M059J (cell line): ENCODE data around the gene CBX8. TPM values are rescaled to one million over a fixed set of nuclear protein-coding genes. Genes with fewer than 3 reads are reported as not detected.
"Not testable (repeated sequence)": the region's sequence is repeated elsewhere in the genome, so short reads cannot be mapped to it uniquely, and the experiment has no call there.

Experiments
- DNase-seq: peaks from one replicate; pipeline ENCODE4 v3.0.0-alpha.2; 2012; ENCODE audit warnings: low read depth
- total RNA-seq: library from RNA; depleted of rRNA; stranded (reverse); fragments of >200 nt; shearing (Covaris generic); gene quantifications from 2 replicates; pipeline ENCODE4 v1.2.3, GENCODE V29; 2014

CBX8 gene
- total RNA-seq, 1 experiment from 2014 or later, result 7.3 TPM

DNA sequence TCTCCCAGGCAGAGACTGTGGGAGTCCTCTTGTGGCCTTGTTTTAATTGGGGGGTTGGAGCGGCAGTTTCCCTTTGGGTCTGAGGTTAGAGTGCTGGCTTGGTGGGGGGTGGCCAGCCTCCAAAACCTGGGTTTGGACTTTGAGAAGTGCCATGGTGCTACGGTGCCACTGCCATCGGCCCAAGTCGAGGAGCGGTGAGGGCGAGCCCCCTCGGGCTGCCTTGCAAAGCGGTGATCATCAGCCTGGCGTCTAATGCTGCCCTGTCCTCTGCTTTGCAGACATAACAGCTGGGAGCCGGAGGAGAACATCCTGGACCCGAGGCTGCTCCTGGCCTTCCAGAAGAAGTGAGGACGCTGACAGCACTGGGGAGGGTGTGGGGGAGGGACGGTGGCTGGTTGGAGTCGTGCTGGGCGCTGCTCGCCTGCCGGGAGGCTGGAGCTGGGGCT, 17.8 kb downstream of the CBX8 start:
- no peak for DNase-seq

DNA sequence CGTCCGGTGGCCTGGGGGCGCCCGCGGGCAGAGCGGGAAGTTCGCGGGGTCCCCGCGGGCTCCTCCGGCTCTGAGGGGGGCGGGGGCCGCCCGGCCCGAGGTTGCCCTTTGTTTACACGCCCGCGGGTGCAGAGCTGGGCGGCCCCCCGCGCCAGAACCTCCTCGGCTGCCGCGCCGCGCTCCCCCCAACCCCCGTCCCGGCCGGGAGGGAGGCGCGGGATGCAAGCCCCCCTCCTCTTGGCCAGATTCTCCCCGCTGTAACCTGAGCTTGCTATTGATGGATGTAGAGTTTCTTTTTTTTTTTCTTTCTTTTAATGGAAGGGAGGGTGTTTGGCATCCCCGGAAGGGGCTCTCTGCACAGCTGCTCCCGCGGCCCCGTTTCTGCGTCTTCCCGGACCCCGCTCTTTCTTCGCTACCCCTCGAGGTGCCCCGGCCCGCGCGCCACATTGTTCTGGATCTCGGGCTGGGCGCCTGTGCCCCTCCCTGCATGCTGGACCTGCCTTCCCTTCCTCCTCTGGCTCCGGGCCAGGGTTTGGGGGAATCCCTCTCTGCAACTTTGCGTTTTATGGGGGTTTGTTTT, 18.3 kb downstream of the CBX8 start:
- no peak for DNase-seq

DNA sequence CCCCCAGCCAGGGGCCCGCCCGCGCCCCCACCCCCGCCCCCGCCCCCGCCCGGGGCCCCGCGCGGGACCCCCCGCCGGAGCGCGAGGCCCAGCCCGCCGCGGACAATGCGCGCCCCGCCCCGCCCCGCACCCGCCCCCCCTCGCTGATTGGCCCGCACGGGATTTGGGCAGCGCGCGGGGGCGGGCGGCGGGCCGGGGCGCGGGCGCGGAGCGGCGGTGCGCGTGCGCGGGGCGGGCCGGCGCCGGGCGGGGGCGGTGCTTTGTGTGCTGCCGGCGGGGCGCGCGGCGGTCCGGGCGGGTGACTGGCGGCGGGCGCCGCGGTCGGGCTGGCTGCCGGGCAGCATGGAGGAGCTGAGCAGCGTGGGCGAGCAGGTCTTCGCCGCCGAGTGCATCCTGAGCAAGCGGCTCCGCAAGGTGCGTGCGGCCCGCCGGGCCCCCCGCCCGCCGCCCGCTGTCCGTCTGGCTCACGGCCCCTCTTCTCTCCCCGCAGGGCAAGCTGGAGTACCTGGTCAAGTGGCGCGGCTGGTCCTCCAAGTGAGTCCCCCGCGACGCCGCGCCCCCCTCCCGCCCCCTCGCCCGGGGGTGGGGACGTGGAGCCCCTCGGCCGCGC, 18.9 kb downstream of the CBX8 start, which contains the start of gene CBX2:
Gene CBX2 (plus strand): TSS at position 255 of the 610 bp plus-strand sequence. CDS start 88 bp downstream, at position 343.
- DNase-seq, result peak; percentile 58

DNA sequence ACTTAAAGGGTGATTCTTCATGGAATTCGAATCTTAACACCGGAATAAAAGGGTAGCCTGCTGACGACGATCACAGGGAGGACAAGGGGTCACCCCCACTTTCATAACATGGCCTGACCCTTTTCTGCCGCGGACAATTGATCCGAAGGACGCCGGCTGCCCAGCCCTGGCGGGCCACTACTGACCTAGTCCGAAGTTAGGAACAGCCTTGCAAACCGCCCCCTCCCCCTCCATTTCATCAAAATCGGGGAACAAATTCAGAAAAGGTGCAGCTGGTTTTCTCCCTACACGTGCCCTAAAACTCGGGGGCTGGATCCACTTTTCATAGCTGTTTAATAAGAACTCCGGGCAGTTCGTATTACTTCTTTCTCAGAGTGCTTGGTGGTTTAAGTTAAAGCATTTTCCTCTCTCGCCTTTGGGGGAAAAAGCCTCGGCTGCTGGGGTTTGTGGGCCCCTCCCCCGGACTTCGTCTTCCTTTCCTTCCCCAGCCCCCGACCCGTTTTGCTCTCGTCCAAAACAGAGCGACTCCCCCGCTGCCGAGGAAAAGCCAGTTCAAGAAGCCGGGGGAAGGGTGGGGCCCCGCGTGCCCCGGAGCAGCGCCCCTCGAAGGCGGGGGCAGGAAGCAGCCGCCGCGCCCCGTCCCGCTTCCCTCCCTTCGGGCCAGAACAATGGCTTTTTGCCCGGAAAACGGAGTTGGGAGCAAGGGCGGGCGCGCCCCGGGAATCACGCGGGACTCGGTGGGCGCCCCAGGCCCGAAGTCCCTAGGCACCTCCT, 19.6 kb downstream of the CBX8 start:
- peak; percentile 62 for DNase-seq

DNA sequence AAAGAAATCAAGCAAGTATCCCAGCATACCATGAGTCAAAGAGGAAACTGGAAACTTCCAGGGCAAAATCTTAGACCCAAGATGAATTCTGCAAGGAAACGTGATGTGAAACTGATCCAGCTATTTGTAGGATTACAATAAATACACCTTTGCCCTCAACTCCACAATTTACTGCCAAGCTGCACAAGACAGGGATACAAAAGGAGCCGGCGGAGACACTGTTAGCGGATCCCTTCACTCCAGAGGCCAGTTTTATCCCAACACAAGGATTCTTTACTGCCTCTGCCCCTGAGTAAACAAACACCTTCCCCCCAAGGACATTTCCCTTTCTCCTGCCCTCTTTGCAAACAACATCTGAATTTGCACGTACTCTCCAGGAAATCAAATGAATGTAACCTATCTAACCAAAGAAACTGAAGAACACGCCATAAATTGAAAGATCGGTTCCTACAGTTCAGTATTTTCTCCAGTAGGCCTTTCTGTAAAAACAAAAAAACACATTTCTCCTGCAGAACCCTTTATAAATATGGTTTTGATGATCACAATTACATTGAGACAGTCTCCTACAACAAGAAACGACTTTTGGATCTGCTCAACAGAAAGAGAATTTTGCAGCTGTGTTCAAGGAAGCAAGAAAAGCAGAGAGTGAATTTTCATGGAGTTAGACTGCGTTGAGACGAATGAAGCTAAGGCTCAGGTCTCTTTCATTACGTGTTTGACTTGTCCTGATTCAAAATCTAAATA, 20.3 kb downstream of the CBX8 start:
- no peak for DNase-seq

DNA sequence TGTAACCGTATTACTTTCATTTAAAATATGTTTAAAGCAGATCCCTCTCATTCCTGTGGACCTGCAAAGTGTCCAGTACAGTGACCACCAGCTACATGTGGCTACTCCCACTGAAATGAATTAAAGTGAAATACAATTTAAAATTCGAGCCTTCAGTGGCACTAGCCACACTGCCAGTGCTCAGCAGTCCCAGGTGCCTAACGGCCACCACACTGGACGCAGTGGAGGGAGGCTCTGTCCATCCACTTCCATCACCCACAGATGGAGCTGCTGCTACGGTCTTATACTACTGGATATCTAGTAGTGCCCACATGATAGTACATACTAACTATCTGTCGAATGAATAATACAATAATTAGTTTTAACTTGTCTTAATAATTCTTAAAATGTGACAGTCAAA, 21.2 kb downstream of the CBX8 start:
- no peak for DNase-seq

DNA sequence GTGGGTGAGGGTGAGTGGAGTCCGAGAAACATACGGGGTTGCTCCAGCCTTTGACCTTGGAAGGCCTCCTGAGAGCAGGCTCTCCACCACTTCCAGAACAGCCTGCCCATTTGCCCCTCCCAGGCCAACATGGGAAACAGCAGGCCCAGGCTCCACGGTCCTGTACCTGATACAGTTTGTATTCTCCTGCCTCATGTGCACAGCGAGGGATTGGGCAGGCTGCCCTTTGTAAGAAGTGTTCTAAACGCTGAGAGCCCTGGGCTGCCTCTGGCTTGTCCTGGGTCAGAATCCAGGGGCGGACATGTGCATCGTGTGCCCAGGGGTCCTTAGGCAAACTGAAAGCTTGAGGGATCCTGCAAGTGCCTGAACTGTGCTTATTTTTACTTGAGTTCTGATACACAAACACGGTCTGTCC, 22.3 kb downstream of the CBX8 start:
- no peak for DNase-seq

DNA sequence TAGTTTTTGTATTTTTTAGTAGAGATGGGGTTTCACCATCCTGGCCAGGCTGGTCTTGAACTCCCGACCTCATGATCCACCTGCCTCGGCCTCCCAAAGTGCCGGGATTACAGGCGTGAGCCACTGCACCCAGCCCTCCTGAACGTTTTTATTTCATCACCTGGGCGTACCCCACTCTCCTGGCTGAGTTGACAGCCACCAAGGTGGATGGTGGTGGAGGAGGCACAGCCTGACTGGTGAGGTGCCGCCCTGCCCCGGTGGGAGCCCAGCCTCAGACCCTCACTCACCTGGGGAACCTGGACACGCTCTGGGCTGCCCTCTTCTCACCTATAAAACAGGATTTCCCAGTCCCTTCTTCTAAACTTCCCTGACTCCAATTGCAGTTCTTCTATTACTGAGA, 24.2 kb downstream of the CBX8 start:
- DNase-seq, result not testable (repeated sequence)

DNA sequence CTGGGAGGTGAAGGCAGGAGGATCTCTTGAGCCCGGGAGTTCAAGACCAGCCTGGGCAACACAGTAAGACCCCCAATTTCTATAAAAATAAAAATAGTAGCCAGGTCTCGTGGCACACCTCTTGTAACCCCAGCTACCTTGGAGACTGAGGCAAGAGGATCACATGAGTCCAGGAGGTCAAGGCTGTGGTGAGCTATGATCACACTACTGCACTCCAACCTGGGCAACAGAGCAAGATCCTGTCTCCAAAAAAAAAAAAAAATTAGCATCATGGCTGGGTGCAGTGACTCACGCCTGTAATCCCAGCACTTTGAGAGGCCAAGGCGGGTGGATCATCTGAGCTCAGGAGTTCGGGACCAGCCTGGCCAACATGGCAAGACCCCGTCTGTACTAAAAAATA, 25.6 kb downstream of the CBX8 start:
- no peak for DNase-seq

DNA sequence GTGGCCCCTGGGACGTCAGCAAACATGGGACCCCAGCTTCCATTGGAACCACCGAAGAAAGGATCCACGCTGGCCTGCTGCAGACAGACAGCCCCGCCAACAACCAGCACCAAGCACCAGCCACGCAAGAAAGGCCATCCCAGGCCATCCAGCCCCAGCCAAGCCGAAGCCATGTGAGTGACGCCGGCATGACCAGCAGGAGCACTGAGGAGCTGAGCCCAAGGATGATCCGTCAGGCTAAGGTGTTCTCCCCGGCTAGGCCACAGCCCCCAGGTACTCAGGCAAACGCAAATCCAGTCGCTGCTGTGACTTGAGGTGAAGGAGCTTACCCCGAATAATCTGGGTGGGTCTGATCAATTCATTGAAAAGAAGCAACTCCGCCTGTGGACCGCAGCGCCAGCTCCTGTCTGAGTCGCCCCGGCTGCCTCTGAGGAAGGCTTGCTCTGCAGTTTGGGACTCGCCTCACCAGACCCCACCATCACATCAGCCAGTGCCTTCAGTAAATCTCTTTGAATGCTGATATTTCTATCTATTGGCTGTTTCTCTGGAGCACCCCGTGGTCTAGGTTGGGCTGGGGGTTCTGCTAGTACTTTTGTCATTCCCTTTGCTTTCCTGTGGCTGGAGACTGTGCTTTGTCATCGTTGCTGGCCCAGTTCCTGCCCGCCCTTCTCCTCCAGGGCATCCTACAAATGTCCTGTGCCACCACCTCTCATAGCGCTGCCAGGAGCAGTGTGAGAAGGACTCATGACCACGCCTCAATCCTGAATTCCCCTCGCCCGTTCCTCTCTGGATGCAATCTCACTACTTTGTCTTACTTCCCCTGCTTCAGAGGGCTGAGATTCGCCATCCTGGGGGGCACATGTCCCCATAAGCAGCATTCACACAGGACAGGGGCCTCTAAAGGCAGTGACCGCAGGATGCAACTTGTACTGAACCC, 27.0 kb downstream of the CBX8 start:
- peak; percentile 39 for DNase-seq

DNA sequence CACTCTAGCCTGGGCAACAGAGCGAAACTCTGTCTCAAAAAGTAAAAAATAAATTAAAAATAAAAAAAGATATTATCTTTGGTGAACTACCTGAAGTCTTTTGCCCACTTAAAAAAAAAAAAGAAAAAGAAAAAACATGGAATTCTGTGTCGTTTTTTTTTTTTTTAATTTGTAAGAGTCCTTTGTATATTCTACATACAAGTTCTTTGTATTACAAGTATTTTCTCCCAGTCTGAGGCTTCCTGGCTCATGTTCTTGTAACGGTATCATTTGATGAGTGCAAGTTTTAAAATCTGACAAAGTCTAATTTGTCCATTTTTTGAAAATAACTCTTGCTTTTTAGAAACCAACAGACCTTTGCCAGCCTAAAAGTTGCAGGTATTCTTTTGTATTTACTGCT, 31.2 kb downstream of the CBX8 start:
- DNase-seq, result no peak

DNA sequence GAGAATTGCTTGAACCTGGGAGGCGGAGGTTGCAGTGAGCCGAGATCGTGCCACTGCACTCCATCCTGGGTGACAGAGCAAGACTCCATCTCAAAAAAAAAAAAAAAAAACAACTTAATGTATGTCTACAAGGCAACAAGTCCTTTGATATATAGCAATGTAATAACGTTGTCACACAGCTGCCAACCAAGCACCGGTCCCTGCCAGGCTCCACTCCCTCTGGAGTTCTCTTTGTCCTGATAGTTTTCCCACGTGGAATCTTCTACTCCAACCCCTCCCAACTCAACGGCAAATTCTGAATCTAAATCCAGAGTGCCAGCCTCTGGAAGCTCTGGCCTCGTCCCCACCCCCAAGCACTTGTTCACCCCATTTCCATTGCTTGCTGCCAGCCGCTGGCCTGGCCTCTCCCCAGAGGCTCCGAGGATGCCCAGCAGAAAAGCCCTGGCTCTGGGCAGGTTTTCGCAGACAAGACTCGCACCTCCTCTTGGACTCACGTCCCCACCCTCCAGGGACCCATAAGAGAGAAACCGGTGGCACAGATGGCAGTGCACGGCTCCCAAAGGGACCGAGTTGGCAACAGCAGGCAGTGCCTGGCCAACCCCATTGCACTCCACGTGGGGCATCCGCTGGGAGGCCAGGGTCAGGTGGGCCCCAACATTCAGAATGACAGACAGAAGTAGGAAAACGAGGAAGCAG, 34.8 kb downstream of the CBX8 start:
- no peak for DNase-seq

DNA sequence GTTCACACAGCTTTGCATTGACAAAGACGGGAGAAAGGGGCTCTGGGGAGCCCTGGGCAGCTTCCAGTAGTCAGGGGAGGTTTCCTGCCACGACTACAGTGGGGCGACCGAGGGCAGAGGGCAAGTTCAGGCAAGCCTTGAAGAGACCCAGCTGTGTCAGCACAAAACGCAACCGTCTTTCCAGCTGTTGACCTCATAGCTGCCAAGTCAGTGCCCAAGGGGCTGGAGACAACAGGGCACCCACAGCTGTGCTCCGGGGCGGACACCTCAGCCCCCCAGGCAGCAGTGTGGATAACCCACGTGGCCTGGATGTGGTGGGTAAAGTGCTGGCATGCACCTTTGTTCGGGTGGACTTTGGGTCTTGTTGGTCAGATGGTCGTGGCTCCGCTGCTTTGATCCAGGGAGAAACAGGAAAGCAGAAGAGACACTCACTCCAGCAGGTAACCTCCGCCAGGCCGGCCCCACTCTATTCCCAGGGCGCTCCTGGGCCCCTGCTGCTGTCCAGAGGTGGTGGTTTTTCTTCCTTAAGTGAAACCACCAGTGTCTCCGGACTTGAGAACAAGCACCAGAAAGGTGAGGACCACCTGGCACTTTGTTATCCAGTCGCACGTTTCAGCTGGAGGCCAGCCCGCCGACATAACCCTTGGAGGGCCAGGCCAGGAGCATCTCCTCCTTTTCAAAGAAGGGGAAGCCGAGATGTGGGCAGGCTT, 36.5 kb downstream of the CBX8 start:
- DNase-seq, result no peak

DNA sequence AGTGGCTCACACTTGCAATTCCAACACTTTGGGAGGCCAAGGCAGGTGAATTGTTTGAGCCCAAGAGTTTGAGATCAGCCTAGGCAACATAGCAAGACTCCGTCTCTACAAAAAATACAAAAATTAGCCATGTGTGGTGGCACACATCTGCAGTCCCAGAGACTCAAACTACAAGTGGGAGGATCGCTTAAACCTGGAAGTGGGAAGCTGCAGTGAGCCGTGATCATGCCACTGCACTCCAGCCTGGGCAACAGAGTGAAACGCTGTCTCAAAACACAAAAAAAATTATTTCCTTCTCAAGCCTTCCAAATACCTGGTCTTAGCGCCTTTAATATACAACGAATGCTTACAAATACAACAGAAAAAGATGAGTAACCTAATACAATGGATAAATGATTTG, 38.6 kb downstream of the CBX8 start:
- no peak for DNase-seq

DNA sequence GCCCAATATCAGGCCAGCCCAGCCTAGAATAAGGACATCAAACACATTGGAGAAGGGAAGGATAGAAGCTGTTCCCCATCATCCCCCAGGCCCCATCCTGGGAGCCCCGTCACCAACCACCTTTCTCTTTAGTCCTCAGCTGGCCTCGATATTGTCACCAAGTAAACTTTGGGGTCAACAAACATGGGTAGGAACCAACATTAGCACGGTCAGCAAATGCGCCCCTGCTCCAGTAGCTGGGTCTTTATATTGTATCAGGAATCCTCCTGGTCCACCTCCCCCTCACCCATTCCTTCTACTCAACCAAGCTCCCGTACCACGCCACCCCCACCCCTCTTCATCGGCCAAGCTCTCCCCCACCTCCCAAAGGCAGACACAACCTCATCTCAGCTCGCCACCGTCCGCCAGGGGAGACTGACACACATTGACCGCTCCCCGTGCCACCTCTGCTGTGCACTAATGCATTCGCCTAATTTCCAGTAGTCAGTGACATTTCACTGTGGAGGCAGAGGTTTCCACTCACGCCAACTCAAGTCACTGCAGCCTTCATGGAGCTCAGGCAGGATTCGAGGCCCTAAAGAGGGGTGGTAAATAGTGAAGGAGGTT, 39.6 kb downstream of the CBX8 start:
- DNase-seq, result no peak

DNA sequence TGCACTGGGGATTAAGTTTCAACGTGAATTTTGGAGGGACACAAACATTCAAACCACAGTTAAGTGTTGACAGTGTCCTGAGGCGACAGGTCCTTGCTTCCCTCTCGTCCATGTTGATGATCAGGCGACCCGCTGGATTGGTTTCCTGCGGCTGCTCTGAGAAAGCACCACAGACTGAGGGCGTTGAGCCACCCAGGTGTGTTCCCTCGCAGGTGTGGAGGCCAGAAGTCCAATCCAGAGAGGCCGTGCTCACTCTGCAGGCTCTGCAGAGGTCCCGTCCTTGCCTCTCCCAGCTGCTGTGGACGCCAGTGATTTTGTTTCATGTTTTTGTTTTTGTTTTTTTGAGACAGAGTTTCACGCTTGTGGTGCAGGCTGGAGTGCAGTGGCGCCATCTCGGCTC, 41.3 kb downstream of the CBX8 start:
- no peak for DNase-seq

DNA sequence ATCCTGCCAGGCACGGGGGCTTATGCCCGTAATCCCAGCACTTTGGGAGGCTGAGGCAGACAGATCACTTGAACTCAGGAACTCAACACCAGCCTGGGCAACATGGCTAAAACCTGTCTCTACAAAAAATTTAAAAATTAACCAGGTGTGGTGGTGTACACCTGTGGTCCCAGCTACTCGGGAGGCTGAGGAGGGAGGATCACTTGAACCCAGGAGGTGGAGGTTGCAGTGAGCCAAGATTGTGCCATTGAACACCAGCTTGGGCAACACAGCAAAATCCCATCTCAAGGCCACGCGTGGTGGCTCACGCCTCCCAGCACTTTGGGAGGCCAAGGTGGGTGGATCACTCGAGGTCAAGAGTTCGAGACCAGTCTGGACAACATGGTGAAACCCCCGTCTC, 42.0 kb downstream of the CBX8 start:
- DNase-seq, result not testable (repeated sequence)

DNA sequence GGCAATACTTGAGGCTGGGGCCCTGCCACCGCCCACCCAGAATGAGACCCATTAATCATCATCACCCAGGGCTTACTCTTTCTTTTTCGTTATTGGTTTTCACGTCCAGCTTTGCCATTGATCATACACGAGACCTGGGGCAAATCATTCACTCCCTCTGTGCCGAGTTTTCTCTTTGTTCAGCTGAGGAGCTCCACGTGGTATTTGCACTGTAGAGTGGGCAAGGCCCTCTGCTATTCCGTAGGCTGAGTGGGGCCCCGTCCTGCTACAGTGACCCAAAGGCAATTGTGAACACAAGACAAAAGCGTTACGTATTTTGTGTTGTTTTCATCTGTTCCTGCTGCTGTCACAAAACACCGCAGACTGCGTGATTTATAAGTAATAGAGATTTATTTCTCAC, 42.5 kb downstream of the CBX8 start:
- no peak for DNase-seq

DNA sequence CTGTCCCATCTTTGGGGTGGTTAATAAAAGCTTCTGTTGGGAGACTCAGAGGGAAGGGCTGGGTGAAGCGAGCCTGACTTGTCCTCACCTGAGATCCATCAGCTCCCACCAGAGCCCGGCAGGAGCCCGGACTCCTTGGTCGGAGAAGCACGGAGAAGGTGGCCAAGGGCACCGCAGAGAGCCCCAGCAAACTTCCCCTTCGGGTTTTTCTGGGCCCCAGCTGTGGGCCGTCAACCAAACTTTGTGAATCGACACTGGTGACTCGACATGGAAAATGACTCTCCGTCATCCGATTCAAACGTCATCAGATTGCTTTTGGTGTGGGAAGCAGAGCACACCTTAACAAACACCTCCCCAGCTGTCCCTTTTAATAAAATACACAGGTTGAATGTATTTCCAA, 44.7 kb downstream of the CBX8 start:
- DNase-seq, result no peak
